ENCODE data around the gene FCER1G. TPM values are rescaled to one million over a fixed set of nuclear protein-coding genes. Genes with fewer than 3 reads are reported as not detected.
"Not testable (repeated sequence)": the region's sequence is repeated elsewhere in the genome, so short reads cannot be mapped to it uniquely, and the experiment has no call there.

FCER1G gene
- total RNA-seq, 1 donor, result 0.43 TPM

GRCh38 chr1:161242313-161242712, 27.2 kb downstream of the FCER1G start:
- H3K4me3 ChIP-seq (ENCODE audit: low read depth, low read length), result no peak overlapping the region
- DNase-seq (ENCODE audit: low read depth), result no peak
- TF ChIP-seq, protein P1, sequence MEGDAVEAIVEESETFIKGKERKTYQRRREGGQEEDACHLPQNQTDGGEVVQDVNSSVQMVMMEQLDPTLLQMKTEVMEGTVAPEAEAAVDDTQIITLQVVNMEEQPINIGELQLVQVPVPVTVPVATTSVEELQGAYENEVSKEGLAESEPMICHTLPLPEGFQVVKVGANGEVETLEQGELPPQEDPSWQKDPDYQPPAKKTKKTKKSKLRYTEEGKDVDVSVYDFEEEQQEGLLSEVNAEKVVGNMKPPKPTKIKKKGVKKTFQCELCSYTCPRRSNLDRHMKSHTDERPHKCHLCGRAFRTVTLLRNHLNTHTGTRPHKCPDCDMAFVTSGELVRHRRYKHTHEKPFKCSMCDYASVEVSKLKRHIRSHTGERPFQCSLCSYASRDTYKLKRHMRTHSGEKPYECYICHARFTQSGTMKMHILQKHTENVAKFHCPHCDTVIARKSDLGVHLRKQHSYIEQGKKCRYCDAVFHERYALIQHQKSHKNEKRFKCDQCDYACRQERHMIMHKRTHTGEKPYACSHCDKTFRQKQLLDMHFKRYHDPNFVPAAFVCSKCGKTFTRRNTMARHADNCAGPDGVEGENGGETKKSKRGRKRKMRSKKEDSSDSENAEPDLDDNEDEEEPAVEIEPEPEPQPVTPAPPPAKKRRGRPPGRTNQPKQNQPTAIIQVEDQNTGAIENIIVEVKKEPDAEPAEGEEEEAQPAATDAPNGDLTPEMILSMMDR (IDR thresholded peaks at IDR 0.05; ENCODE audit: insufficient read depth, low read depth, low read length), result no peak

DNA sequence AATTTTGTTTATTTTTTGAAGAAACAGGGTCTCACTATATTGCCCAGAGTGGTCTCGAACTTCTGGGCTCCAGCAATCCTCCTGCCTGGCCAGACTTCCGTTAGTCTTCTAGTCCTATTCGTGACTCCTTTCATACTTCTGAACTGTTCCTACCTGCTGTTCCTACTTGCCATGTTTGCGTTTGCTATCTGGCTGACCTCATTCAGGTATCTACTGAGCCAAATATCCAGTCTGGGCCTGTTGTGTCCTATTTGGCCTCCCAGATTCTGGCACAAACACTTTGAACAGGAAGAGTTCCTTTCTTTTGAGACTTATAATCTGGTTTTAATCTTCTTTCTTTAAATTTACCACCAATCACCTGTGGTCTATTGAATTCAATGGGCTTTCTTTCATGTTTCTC, 29.8 kb downstream of the FCER1G start:
- DNase-seq (ENCODE audit: low read depth), result no peak
- TF ChIP-seq, protein P1 (IDR thresholded peaks at IDR 0.05; ENCODE audit: insufficient read depth, low read depth, low read length), result no peak

DNA sequence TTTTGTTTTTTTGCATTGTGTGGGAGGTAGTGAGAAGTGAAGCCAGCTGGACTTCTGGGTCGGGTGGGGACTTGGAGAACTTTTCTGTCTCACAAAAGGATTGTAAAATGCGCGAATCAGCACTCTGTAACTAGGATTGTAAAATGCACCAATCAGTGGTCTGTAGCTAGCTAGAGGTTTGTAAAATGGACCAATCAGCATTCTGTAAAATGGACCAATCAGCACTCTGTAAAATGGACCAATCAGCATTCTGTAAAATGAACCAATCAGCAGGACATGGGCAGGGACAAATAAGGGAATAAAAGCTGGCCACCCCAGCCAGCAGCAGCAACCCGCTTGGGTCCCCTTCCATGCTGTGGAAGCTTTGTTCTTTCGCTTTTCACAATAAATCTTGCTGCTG, 35.0 kb downstream of the FCER1G start:
- DNase-seq (ENCODE audit: low read depth); H3K4me3 ChIP-seq (ENCODE audit: low read depth, low read length): not testable (repeated sequence)

More for the DNA sequence above, 29.8 kb downstream of the FCER1G start:
- H3K4me3 ChIP-seq (ENCODE audit: low read depth, low read length), result no peak overlapping the region

DNA sequence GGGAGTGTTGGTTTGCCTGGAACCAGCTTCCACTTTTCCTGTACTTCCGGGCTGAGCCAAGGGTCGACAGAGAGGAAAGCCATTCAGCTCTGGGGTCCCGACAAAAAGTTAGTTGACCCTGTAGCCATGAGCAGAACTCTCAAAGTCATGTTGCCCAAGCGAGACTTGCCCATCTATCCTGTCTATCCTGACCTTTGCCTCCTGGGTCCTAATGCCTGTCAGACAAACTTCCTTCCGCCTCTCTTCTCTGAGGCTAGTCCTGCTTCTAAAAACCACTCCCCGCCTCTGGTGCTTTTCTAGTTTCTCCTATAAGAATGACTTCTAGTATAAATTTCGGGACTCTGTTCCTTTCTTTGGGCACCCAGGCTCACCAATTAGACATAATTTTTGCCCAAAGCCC, 35.7 kb downstream of the FCER1G start:
- no peak overlapping the region for H3K4me3 ChIP-seq (ENCODE audit: low read depth, low read length)
- no peak for DNase-seq (ENCODE audit: low read depth)
- TF ChIP-seq, protein P1 (IDR thresholded peaks at IDR 0.05; ENCODE audit: insufficient read depth, low read depth, low read length), result no peak

- TF ChIP-seq, protein P1 (IDR thresholded peaks at IDR 0.05; ENCODE audit: insufficient read depth, low read depth, low read length), result no peak
- DNase-seq (ENCODE audit: low read depth), result no peak
- H3K4me3 ChIP-seq (ENCODE audit: low read depth, low read length), result no peak overlapping the region
Measured at GRCh38 chr1:161251579-161251978, 36.5 kb downstream of the FCER1G start.

DNA sequence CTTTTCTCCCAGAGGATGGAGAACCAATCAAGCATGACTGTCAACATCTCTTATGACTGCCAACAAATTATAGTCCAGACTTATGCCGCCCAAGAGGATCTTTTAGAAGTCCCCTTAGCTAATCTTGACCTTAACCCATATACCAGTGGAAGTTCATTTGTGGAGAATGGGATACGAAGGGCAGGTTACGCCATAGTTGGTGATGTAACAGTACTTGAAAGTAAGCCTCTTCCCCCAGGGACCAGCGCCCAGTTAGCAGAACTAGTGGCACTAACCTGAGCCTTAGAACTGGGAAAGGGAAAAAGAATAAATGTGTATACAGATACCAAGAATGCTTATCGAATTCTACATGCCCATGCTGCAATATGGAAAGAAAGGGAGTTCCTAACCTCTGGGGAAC, 40.2 kb downstream of the FCER1G start:
- H3K4me3 ChIP-seq (ENCODE audit: low read depth, low read length); DNase-seq (ENCODE audit: low read depth): not testable (repeated sequence)

- not testable (repeated sequence) for H3K4me3 ChIP-seq (ENCODE audit: low read depth, low read length); DNase-seq (ENCODE audit: low read depth)
Measured at GRCh38 chr1:161255955-161256520, 40.9 kb downstream of the FCER1G start.

GRCh38 chr1:161257109-161257508, 42.0 kb downstream of the FCER1G start:
- not testable (repeated sequence) for H3K4me3 ChIP-seq (ENCODE audit: low read depth, low read length); DNase-seq (ENCODE audit: low read depth)

DNA sequence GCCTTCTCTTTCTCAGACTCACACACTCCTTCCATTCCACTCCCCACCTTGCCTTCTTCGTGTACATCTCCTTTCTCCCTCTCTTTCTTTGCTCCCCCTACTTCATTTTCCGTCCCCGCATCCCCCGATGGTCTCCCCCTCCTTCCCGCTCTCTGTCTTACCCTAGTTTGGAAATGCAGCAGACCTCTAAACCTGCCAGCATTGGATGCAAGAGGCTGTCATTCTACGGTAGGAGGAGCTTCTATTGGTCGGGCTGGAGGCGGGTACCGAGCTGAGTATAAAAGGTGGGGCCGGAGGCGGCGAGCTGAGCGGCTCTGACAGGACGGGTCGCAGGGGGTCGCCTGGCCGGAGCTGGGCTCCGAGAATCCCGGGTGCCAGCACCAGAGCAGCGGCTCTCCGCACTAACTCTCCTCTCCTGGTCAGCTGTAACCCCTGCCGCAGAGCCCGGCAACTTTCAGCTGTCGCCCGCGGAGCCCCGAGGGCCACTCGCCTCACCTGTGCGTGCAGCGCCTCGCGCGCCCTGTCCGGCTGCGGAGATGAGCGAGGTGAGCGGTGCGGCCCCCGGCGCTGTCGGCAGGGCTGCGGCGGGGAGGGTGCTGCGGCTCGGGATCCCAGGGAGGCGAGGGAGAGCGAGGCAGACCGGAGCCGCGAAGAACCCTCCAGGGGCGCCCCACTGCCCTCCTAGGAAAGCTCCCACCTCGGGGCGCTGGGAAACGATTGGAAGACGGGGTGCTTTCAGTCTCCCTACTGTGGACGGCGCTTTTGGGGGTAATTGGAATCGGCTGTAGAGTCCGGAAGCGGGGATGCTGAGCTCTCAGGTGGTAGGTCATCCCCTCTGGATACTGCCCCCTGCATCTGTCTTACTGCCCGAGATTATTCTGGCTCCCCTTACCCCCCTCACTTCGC, 43.6 kb downstream of the FCER1G start, which contains the start of gene PCP4L1:
Gene PCP4L1, plus strand, starts transcription at position 307 of the 906 bp plus-strand sequence. Its CDS starts 230 bp downstream, at position 537.
- TF ChIP-seq, protein P1 (IDR thresholded peaks at IDR 0.05; ENCODE audit: insufficient read depth, low read depth, low read length), result no peak
- H3K4me3 ChIP-seq (ENCODE audit: low read depth, low read length), result peak within 1 kb of the TSS; percentile 40
- DNase-seq (ENCODE audit: low read depth), result peak; percentile 20
